Ishikawa (cell line): ENCODE measurements around the gene COQ10B.

Experiments
- EGR1 ChIP-seq: IDR thresholded peaks from 2 replicates; pipeline ENCODE4 v1.6.1; 2012
- REST ChIP-seq: IDR thresholded peaks from 2 replicates; pipeline ENCODE4 v1.6.1; 2012; ENCODE audit warnings: low read depth, mild to moderate bottlenecking

DNA sequence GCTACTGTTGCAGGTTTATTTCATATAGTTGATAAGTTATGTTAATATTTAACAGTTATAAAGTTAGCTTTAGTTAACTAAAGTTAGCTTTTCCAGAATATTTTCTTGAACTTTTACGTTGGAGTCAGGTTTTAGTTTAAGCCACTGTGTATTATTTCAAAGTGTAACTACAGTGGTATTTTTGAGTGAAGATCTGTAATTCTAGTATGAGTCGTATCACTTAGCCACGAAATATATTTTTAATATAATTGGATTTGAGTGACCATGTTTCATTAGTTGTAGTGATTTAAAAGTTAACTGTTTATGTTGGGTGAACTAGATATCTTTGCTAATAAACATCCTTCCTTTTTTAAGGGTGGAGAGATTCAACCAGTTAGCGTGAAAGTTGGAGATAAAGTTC is 49.3 kb downstream of the COQ10B start:
- TF ChIP-seq REST (no peak), EGR1 (no peak)
